ENCODE measurements around the gene SDK1. TPM values are rescaled to one million over a fixed set of nuclear protein-coding genes. Genes with fewer than 3 reads are reported as not detected.

The SDK1 gene
- total and polyA plus RNA-seq, 4 donors: 0.12 to 0.47 (median 0.36) TPM

GRCh38 chr7:3561932-3562331, 260.9 kb downstream of the SDK1 start:
- Histone ChIP-seq H3K4me3 (ENCODE audit: low read depth in 1 of 3, low read length in 3 of 3) (no peak overlapping the region), H3K27me3 (ENCODE audit: control insufficient read depth in 4 of 4, insufficient read depth in 4 of 4, low read length in 3 of 4) (no peaks in the 10 kb centered on the region), H3K36me3 (ENCODE audit: control insufficient read depth in 4 of 4, insufficient read depth in 3 of 4, low read depth in 1 of 4, low read length in 3 of 4) (no peaks in the 10 kb centered on the region), H3K4me1 (ENCODE audit: control insufficient read depth in 4 of 4, insufficient read depth in 4 of 4, low read length in 3 of 4) (no peaks in the 10 kb centered on the region), H3K9me3 (ENCODE audit: control insufficient read depth in 4 of 4, low read length in 3 of 4) (peaks cover 0 to 2% (median 0%) of the 10 kb centered on the region in 4 donors), H3K27ac (ENCODE audit: low read depth in 1 of 2, low read length in 2 of 2) (no peak overlapping the region), H3K9ac (ENCODE audit: low read depth in 1 of 2, low read length in 2 of 2) (no peak overlapping the region)
- no peak for DNase-seq (ENCODE audit: low spot score)
- WGBS: 81% methylated on average over 5 of the region's 5 CpGs
- no peak for TF ChIP-seq CTCF (IDR thresholded peaks at IDR 0.05; ENCODE audit: low read depth, low read length, missing input control)
- no peak for TF ChIP-seq FOXA2 (IDR thresholded peaks at IDR 0.05)
- no peak for TF ChIP-seq TAF1 (conservative IDR thresholded peaks at IDR 0.05)
- no peak for TF ChIP-seq MAX (IDR thresholded peaks at IDR 0.05)
- no peak for TF ChIP-seq REST (IDR thresholded peaks at IDR 0.05)
- no peak for TF ChIP-seq GABPA (IDR thresholded peaks at IDR 0.05 in 1 of 2, conservative IDR thresholded peaks at IDR 0.05 in 1 of 2)
- no peak for TF ChIP-seq NR2F2 (IDR thresholded peaks at IDR 0.05)
- no peak for TF ChIP-seq EGR1 (IDR thresholded peaks at IDR 0.05; ENCODE audit: low read depth in 2 of 2)
- TF ChIP-seq FOXA1 (IDR thresholded peaks at IDR 0.05): no peak
- TF ChIP-seq RXRA (IDR thresholded peaks at IDR 0.05): no peak
- TF ChIP-seq HNF4G (IDR thresholded peaks at IDR 0.05): no peak
- TF ChIP-seq RAD21 (IDR thresholded peaks at IDR 0.05): no peak
- TF ChIP-seq HNF4A (conservative IDR thresholded peaks at IDR 0.05): no peak
- TF ChIP-seq SP1 (IDR thresholded peaks at IDR 0.05): no peak
- TF ChIP-seq YY1 (IDR thresholded peaks at IDR 0.05): no peak
- no peak for TF ChIP-seq ATF3 (IDR thresholded peaks at IDR 0.05)
- TF ChIP-seq JUND (IDR thresholded peaks at IDR 0.05): no peak
- no peak for TF ChIP-seq ZBTB33 (IDR thresholded peaks at IDR 0.05)

Measured in liver (tissue), 9 donors.